Endometrial microvascular endothelial cells (primary cell): ENCODE results near the gene MYOF. TPM values are rescaled to one million over a fixed set of nuclear protein-coding genes. Genes with fewer than 3 reads are reported as not detected.

Source experiments
- in situ Hi-C: cut with HindIII; loops from 2 replicates; pipeline ENCODE4 v1.10.0; 2017; ENCODE audit warnings: low sequenced_read_pairs, low pct_unique_long_range_greater_than_20kb; ENCODE audit errors: inconsistent ontology term
- total RNA-seq: library from RNA; depleted of rRNA; stranded (reverse); fragments of >200 nt; gene quantifications from one replicate; pipeline ENCODE4 v1.2.3, GENCODE V29; 2015; ENCODE audit errors: inconsistent ontology term

MYOF gene
- total RNA-seq, 1 donor from 2014 or later = 250 TPM

- in situ Hi-C loops = loop anchor here (25.0 kb wide), 1 partner anchor 172 kb away; no protein-coding TSS in a partner anchor
Observed at GRCh38 chr10:93284246-93284645, 197.9 kb downstream of the MYOF start.

GRCh38 chr10:93281367-93281720 is 200.8 kb downstream of the MYOF start:
- in situ Hi-C loops = loop anchor here (25.0 kb wide), 1 partner anchor 169 kb away; no protein-coding TSS in a partner anchor

DNA sequence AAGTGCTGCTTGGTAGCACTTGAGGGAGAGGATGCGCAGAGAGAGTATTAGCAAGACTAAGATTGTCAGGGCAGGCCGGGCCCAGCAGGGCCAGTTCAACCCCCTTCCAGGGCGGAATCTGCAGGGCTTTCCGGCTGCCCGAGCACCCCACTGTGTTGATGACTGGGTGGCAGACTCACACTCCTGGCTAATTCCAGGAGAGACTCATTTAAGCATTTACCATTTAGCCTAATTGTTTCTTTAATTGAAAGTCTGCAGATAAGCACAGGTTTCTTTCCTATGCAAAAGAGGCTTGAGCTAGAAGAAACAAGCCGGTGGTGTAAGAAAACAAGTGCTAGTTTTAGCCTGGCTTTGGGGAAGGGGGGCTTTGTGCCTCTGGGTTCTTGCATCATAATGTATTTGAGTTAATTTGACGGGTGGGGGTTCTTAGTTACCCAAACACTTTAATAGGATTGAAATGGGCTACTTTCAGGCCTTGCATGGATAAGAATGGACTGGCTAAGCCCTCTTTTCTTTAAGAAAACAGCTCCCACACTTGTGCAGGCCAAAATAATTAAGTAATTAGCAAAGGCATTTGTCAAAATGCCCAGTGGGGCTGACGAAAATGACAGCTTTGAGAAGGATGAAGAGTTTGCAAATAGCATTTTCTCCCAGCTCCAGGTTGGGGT is 201.3 kb downstream of the MYOF start:
- in situ Hi-C loops = loop anchor here (25.0 kb wide), 1 partner anchor 169 kb away; no protein-coding TSS in a partner anchor

GRCh38 chr10:93280121-93280698 is 201.9 kb downstream of the MYOF start:
- in situ Hi-C loops = loop anchor here (25.0 kb wide), 1 partner anchor 168 kb away; no protein-coding TSS in a partner anchor

DNA sequence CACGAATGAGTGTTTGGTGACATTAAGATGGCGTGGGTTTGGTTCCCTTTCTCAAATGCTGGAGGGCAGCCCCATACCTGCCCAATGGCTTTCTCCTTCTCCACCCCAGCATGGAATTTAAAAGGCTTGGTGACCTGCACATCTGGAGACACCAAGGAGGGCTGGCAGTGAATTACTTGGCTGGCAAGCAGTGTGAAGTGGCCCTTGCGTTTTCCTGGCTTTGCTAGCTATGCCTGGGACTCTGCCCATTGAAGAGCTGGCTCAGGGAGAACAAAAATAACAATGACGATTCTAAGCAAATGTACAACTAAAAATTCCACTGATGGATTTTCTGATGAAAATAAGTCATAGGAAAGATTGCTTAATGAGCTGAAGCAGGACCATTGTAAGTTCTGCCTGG is 204.8 kb downstream of the MYOF start:
- in situ Hi-C loops = loop anchor here (25.0 kb wide), 1 partner anchor 165 kb away; no protein-coding TSS in a partner anchor

DNA sequence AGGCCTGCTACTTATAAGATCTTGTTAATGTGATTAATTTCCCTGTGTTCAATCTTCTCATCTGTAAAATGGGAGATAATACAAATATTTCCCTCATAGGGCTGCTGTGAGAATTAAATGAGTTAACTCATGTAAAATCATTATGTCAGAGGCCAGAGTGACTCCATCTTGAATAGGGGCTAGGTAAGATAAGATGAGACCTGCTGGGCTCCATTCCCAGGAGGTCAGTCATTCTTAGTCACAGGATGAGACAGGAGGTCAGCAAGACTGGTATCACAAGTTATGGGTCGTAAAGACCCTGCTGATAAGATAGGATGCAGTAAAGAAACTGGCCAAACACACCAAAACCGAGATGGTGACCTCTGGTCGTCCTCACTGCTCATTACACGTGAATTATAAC is 207.7 kb downstream of the MYOF start:
- in situ Hi-C loops = no loop called here

DNA sequence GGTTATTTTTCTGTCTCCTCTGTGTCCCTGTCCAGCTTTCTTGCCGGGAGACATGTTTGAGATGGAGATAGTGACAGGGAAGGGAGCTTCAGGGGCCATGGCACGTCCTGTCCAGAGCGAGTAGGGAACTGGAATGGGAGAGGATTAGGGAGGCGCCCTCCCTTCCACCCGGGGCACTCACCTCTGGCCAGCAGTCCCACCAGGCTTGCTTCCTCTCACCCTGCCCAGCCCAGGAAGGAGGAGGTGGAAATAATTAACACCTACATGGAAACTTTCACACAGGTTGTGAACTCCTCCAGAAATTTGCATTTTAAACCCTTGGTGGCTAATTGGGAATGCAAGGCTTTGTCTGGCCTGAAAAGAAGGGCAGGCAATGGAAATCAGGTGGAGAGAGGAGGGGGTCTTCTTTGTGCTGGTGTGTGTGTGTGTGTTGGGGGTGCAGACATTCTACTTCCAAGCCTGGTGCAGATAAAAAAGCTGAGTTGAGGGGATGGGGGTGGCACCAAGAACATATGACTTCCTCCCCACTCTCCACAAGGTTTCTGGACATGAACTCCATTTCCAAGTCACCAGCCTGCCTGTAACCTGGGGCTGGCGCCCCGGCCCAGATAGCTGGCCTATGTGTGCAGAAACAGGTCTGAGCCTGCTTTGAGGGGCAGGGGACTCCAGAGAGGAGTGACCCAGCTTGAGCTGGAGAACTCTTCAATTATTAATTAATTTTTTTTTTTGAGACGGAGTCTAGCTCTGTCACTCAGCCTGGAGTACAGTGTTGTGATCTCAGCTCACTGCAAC is 209.1 kb downstream of the MYOF start:
- in situ Hi-C loops = no loop called here

GRCh38 chr10:93271347-93271746 is 210.8 kb downstream of the MYOF start:
- in situ Hi-C loops = no loop called here

- in situ Hi-C loops = no loop called here
Observed at GRCh38 chr10:93269281-93269680, 212.9 kb downstream of the MYOF start.

DNA sequence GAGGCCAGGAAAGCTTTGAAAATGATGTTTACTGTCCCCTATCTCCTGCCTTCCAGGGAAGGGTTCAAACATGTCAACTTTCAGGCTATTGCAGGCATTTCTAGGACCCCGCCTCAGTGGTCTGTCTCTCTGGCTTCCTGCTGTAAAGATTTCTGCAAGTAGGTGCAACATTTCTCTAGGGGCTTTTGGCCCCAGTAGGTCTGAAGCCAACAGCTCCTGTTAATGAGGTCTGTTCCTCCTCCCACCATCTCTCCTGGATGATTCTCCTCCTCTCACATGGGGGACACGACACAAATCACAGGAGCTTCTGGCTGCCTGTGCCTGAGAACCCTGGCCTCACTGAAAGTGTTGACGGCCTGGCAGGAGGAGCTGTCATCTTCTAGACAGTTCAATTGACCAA is 214.1 kb downstream of the MYOF start:
- in situ Hi-C loops = no loop called here

DNA sequence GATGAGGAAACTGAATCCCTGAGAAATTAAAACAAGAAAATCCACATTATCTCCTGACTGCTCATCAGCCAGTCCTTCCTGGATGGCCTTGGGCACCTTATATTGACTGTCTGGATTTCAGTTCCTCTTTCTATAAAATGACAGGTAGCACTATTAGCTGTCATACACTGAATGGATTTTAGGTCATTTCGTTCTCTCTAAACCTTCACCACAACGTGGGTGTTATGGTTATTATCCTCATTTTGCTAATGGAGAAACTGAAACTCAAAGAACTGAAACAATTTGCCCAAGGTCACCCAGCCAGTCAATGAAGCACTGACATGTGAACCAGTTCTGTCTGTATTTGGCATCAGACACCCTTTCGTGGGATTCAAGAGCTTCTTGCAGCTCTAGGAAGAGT is 214.6 kb downstream of the MYOF start:
- in situ Hi-C loops = no loop called here

DNA sequence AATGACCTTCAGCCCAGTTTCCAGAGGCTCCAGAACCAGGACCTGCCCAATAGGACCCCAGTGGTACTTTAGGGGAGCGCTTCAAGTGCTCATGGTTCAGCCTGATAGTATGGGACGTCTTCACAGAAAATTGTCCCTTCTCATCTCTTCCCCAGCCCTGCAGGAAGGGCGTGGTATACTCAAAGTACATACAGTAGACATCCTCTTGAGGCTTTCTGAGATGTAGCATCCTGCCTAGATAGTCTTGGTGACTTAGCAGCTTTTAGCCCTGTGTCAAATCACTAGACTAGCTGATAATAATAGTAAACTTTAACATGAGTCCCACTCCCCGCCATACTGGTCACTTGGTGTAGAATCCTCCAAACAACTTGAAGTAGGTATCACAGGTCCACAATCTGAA is 215.3 kb downstream of the MYOF start:
- in situ Hi-C loops = no loop called here

DNA sequence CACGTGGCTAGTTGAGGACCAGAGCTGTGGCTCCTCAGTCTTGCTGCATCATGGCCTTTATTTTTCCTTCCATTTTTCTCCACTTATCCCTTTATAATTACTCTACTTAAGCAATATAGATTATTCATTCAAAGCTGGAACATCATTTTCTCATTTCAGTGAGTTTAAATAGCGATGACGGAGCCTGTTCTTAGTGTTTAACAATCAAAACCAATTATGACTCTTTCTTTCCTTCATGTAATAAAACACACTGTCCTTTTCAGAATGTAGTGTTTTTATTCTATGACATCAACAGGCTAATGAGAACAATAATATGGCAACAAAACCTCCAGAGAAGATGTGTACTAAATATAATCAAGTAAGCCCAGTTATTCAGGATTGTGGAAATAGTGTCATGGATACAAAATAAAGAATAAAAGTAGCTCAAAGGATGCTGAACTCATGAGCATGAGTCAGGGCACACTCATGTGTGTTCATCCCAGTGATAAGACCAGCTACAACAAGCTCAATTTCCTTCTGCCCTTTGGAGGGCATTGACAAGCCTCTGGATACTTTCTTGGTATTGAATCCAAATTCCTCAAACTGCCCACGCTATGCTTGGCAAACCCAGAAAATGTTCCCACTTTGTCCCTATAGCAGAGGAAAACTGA is 220.0 kb downstream of the MYOF start:
- in situ Hi-C loops = no loop called here

- in situ Hi-C loops = no loop called here
Observed at GRCh38 chr10:93261089-93261488, 221.0 kb downstream of the MYOF start.

DNA sequence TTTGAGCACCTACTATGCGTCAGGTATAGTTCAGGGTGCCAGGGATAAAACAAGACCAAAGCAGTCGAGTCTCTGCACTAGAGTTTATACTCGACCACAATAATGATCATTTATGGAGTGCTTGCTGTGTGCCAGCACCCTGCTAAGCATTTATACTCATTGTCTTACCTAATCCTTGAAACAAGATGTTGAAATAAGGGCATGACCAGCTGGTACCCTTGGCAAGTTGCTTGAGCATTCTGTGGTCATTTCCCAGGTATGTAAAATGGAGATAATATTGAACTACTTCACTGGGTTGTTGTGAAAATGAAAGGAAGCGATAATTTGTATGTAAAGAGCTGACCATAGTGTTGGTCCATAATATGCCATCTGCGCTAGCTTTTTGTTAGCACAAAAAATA is 223.0 kb downstream of the MYOF start:
- in situ Hi-C loops = no loop called here

Other genes with a start within 250 kb of the MYOF start
- gene CEP55, start 14.3 kb upstream of the MYOF start, total RNA-seq = 72.3 TPM
- not detected for gene FFAR4, start 84.3 kb upstream of the MYOF start, total RNA-seq
- not detected for gene RBP4, start 118.9 kb upstream of the MYOF start, total RNA-seq
- not detected for gene PDE6C, start 130.2 kb upstream of the MYOF start, total RNA-seq
- 2.6 TPM for gene FRA10AC1, start 220.3 kb upstream of the MYOF start, total RNA-seq